Measurements from ENCODE around the gene SEC16B. TPM values are rescaled to one million over a fixed set of nuclear protein-coding genes. Genes with fewer than 3 reads are reported as not detected.

SEC16B gene, protein sequence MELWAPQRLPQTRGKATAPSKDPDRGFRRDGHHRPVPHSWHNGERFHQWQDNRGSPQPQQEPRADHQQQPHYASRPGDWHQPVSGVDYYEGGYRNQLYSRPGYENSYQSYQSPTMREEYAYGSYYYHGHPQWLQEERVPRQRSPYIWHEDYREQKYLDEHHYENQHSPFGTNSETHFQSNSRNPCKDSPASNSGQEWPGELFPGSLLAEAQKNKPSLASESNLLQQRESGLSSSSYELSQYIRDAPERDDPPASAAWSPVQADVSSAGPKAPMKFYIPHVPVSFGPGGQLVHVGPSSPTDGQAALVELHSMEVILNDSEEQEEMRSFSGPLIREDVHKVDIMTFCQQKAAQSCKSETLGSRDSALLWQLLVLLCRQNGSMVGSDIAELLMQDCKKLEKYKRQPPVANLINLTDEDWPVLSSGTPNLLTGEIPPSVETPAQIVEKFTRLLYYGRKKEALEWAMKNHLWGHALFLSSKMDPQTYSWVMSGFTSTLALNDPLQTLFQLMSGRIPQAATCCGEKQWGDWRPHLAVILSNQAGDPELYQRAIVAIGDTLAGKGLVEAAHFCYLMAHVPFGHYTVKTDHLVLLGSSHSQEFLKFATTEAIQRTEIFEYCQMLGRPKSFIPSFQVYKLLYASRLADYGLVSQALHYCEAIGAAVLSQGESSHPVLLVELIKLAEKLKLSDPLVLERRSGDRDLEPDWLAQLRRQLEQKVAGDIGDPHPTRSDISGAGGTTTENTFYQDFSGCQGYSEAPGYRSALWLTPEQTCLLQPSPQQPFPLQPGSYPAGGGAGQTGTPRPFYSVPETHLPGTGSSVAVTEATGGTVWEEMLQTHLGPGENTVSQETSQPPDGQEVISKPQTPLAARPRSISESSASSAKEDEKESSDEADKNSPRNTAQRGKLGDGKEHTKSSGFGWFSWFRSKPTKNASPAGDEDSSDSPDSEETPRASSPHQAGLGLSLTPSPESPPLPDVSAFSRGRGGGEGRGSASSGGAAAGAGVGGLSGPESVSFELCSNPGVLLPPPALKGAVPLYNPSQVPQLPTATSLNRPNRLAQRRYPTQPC
- total RNA-seq (10 to 100 TPM in 2 of 7 donors, 1 to 10 TPM in 5; 3.3 to 15.4 (median 8.1) TPM), polyA plus RNA-seq (1 to 10 TPM; 2.9 to 8.6 (median 7.4) TPM)
- long read RNA-seq, donor 1, partial matches to known transcripts, result 0 of 1 reads
- long read RNA-seq, donor 1, other reads (novel, unspliced or antisense), result 0 of 1 reads
- long read RNA-seq, donor 2, result 0 reads

DNA sequence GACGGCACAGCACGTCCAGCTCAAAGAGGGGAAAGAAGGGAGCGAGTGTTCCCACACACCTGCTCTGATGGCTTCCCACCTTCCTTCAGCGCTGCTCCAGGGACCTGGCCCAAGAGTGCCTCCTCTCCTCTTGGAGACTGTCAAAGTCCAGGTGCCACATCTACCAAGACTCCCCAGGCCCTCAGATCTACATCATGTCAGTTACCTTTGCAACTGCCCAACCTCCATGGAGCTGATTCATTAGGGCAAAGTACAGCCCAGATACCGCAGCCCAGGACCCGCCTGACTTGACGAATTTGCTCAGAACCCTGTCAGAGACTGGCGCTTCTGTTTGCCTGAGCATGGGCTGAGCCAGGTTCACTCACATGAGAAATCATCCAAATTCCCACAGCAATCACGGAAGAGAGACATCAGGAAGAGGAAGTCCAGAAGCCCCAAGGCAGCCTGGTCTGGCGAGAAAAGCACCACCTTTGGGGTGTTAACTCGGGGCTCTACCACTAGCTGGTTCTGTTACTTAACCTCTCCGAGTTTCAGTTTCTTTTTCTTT lies at the start of gene SEC16B:
SEC16B (minus strand) TSS at position 234 of the 547 bp plus-strand sequence. CDS start 2,077 bp downstream, outside the sequence.
- H3K4me1 ChIP-seq, result no peaks in the 10 kb centered on the region
- H3K27ac ChIP-seq, result no peak within 1 kb of the TSS
- no peak for TF ChIP-seq POLR2A (IDR thresholded peaks at IDR 0.05)
- TF ChIP-seq, protein P1, sequence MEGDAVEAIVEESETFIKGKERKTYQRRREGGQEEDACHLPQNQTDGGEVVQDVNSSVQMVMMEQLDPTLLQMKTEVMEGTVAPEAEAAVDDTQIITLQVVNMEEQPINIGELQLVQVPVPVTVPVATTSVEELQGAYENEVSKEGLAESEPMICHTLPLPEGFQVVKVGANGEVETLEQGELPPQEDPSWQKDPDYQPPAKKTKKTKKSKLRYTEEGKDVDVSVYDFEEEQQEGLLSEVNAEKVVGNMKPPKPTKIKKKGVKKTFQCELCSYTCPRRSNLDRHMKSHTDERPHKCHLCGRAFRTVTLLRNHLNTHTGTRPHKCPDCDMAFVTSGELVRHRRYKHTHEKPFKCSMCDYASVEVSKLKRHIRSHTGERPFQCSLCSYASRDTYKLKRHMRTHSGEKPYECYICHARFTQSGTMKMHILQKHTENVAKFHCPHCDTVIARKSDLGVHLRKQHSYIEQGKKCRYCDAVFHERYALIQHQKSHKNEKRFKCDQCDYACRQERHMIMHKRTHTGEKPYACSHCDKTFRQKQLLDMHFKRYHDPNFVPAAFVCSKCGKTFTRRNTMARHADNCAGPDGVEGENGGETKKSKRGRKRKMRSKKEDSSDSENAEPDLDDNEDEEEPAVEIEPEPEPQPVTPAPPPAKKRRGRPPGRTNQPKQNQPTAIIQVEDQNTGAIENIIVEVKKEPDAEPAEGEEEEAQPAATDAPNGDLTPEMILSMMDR (IDR thresholded peaks at IDR 0.05 in 8 of 11, conservative IDR thresholded peaks at IDR 0.05 in 3 of 11), result no peak
- TF ChIP-seq POLR2AphosphoS5 (IDR thresholded peaks at IDR 0.05), result no peak
- no peaks in the 10 kb centered on the region for H3K9me3 ChIP-seq
- intact Hi-C loops (cut with DNase I; ENCODE audit: low total_unique reads), result no loop called here
- DNase-seq, result no peak
- no peak within 1 kb of the TSS for H3K4me3 ChIP-seq
- peaks cover 0 to 16% (median 0%) of the 10 kb centered on the region in 6 donors for H3K36me3 ChIP-seq
- 76 to 88% (median 84%) methylated on average over 11 to 12 of the region's 12 CpGs for WGBS, 5 donors
- no peaks in the 10 kb centered on the region for H3K27me3 ChIP-seq (replicated peaks in 1 of 7)

DNA sequence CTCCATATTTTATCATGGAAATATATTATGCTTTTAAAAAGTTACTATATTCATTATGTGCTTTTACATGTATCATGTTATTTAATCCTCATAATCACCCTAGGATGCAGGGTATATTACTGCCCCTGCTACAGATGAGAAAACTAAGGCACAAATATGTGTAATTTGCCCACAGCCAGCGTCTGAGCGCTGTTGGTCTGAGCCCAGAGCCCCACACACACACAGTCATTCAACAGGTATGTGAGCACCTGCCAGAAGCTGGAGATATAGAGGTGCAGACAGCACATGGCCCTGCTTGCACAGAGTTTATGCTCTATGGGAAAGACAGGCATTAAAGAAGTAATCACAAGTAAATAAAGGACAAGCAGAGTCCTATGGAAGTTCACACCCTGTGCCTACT lies 49.8 kb upstream of the SEC16B start:
- intact Hi-C loops (cut with DNase I; ENCODE audit: low total_unique reads), result no loop called here
- Histone ChIP-seq H3K27me3 (replicated peaks in 1 of 7) (no peaks in the 10 kb centered on the region), H3K4me1 (no peaks in the 10 kb centered on the region), H3K36me3 (peaks cover 0 to 59% (median 9%) of the 10 kb centered on the region in 6 donors), H3K4me3 (no peak overlapping the region), H3K9me3 (peaks cover 0 to 12% (median 8%) of the 10 kb centered on the region in 8 donors), H3K27ac (no peak overlapping the region)
- DNase-seq, result no peak
- TF ChIP-seq POLR2A (IDR thresholded peaks at IDR 0.05) (no peak), POLR2AphosphoS5 (IDR thresholded peaks at IDR 0.05) (no peak)
- TF ChIP-seq, protein P1 (IDR thresholded peaks at IDR 0.05 in 8 of 11, conservative IDR thresholded peaks at IDR 0.05 in 3 of 11), result no peak
- 73 to 96% (median 92%) methylated on average over 2 of the region's 2 CpGs for WGBS, 5 donors

DNA sequence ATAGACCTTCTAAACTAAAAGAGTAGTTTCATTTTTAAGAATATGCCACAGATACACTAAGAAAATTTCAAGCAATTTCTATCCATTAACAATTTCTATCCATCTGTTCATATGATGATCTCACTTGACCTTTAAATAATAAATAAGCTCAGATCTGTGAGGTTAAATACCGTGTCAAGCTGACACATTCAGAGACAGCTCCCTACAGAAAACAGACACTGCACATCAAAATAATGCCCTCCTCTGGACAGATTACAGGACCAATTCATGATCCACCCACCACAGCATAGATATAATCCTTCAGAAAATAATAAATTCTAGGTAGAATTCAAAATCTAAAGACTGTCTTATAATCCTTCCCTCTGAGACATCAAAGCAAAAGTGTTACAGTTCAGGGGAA lies 49.4 kb upstream of the SEC16B start:
- intact Hi-C loops (cut with DNase I; ENCODE audit: low total_unique reads), result no loop called here
- H3K27ac ChIP-seq, result no peak overlapping the region
- peaks cover 0 to 55% (median 7%) of the 10 kb centered on the region in 6 donors for H3K36me3 ChIP-seq
- no peak overlapping the region for H3K4me3 ChIP-seq
- WGBS, 5 donors, result 80 to 95% (median 83%) methylated on average over 1 of the region's 1 CpG
- H3K9me3 ChIP-seq, result peaks cover 0 to 12% (median 8%) of the 10 kb centered on the region in 8 donors
- DNase-seq, result no peak
- no peaks in the 10 kb centered on the region for H3K27me3 ChIP-seq (replicated peaks in 1 of 7)
- TF ChIP-seq, protein P1 (IDR thresholded peaks at IDR 0.05 in 8 of 11, conservative IDR thresholded peaks at IDR 0.05 in 3 of 11), result no peak
- TF ChIP-seq POLR2A (IDR thresholded peaks at IDR 0.05) (no peak), POLR2AphosphoS5 (IDR thresholded peaks at IDR 0.05) (no peak)
- no peaks in the 10 kb centered on the region for H3K4me1 ChIP-seq
